ENCODE measurements around the gene OCA2. TPM values are rescaled to one million over a fixed set of nuclear protein-coding genes. Genes with fewer than 3 reads are reported as not detected.

OCA2 gene
- total RNA-seq, 1 experiment from 2014 or later: 0.31 TPM

GRCh38 chr15:27843146-27843545 lies 256.0 kb downstream of the OCA2 start:
- Histone ChIP-seq H2BK5ac (ENCODE audit: insufficient read length, low read length) (no peak overlapping the region), H2AK5ac (ENCODE audit: insufficient read length, low read length) (no peak overlapping the region), H3K14ac (ENCODE audit: insufficient read depth, low read length) (no peak overlapping the region), H4K5ac (ENCODE audit: insufficient read length, low read depth, low read length) (no peak overlapping the region), H3K9me3 (ENCODE audit: control insufficient read depth, low read depth, low read length) (no peaks in the 10 kb centered on the region), H2AFZ (ENCODE audit: low read length) (no peak overlapping the region), H4K91ac (ENCODE audit: insufficient read length, low read depth, low read length) (no peak overlapping the region), H2BK12ac (ENCODE audit: insufficient read length, low read depth, low read length) (no peak overlapping the region), H3K27me3 (ENCODE audit: insufficient read depth, low read length) (no peaks in the 10 kb centered on the region), H3K27ac (ENCODE audit: insufficient read length, low read depth, low read length) (no peak overlapping the region), H3K4me1 (ENCODE audit: insufficient read depth, low read length) (no peaks in the 10 kb centered on the region), H3K79me1 (ENCODE audit: insufficient read depth, low read depth, low read length, poor library complexity, severe bottlenecking) (no peaks in the 10 kb centered on the region), H2BK15ac (ENCODE audit: low read depth, low read length) (no peak overlapping the region), H3K18ac (ENCODE audit: insufficient read length, low read depth, low read length) (no peak overlapping the region), H3T11ph (ENCODE audit: low read length) (no peak overlapping the region), H3K4ac (ENCODE audit: low read depth, low read length) (no peak overlapping the region), H2BK20ac (ENCODE audit: low read depth, low read length, poor library complexity, severe bottlenecking) (no peak overlapping the region), H3K56ac (ENCODE audit: insufficient read length, low read depth, low read length) (no peak overlapping the region), H3K4me2 (ENCODE audit: insufficient read depth, insufficient read length, low read length) (no peak overlapping the region), H3K23me2 (ENCODE audit: insufficient read length, low read depth, low read length, poor library complexity, severe bottlenecking) (no peaks in the 10 kb centered on the region), H4K8ac (replicated peaks; ENCODE audit: insufficient read length, low read depth, low read length) (no peak overlapping the region), H3K23ac (ENCODE audit: insufficient read length, low read depth, low read length) (no peak overlapping the region), H4K20me1 (ENCODE audit: control insufficient read depth, insufficient read depth, insufficient read length) (no peaks in the 10 kb centered on the region), H2BK120ac (ENCODE audit: low read depth, low read length, poor library complexity, severe bottlenecking) (no peak overlapping the region), H3K79me2 (ENCODE audit: insufficient read depth, low read length) (no peaks in the 10 kb centered on the region), H3K9ac (ENCODE audit: extremely low read depth, insufficient read length, low read length) (no peak overlapping the region)
- Mint-ChIP-seq H3K36me3 (ENCODE audit: insufficient read depth in 1 of 3, low read depth in 3 of 3) (no peaks in the 10 kb centered on the region), H3K4me1 (no peaks in the 10 kb centered on the region), H3K9me3 (no peaks in the 10 kb centered on the region; a peak in 1 of 5 replicates), H3K27ac (no peak overlapping the region), H3K4me3 (no peak overlapping the region), H3K27me3 (ENCODE audit: low read depth) (no peaks in the 10 kb centered on the region)
- TF ChIP-seq CTCF (conservative IDR thresholded peaks at IDR 0.05): no peak
- DNase-seq: no peak
- no CpG with 5 or more reads among the region's 3 CpGs for WGBS (ENCODE audit: extremely low coverage, insufficient read length, low lambda C conversion rate)

Measured in H9 (cell line).